GM23338 (cell line): ENCODE results near the gene ETV6.

ENCODE experiments used
- CREB1 ChIP-seq: fragments of 250-450 bp; sonication (Bioruptor Pico); IDR thresholded peaks from 2 replicates; pipeline ENCODE4 v1.5.0; 2020; ENCODE audit warnings: low read depth, mild to moderate bottlenecking, moderate library complexity
- EZH2 ChIP-seq: fragments of 200-600 bp; sonication (generic); IDR thresholded peaks from one replicate; pipeline ENCODE4 v1.8.0; 2017; ENCODE audit warnings: antibody characterized with exemption, mild to moderate bottlenecking, low read depth; ENCODE audit not compliant: unreplicated experiment
- EZH2phosphoT487 ChIP-seq: fragments of 200-600 bp; sonication (generic); IDR thresholded peaks from one replicate; pipeline ENCODE4 v1.8.1; 2018; ENCODE audit warnings: antibody characterized with exemption; ENCODE audit not compliant: unreplicated experiment
- JUNB ChIP-seq: IDR thresholded peaks from one replicate; pipeline ENCODE4 v1.6.1; 2016; ENCODE audit warnings: antibody characterized with exemption; ENCODE audit not compliant: unreplicated experiment
- NANOG ChIP-seq: IDR thresholded peaks from 2 replicates; pipeline ENCODE4 v1.6.1; 2016; ENCODE audit warnings: antibody characterized with exemption, borderline replicate concordance
- POLR2AphosphoS5 ChIP-seq: IDR thresholded peaks from 2 replicates; pipeline ENCODE4 v1.6.1; 2016; ENCODE audit warnings: antibody characterized with exemption, low read depth
- REST ChIP-seq: IDR thresholded peaks from one replicate; pipeline ENCODE4 v1.6.1; 2018; ENCODE audit warnings: antibody characterized with exemption; ENCODE audit not compliant: unreplicated experiment
- STAT1 ChIP-seq: IDR thresholded peaks from one replicate; pipeline ENCODE4 v1.6.1; 2016; ENCODE audit warnings: antibody characterized with exemption; ENCODE audit not compliant: unreplicated experiment
- ZNF331 ChIP-seq: fragments of 250-450 bp; sonication (Bioruptor Pico); IDR thresholded peaks from 2 replicates; pipeline ENCODE4 v1.5.0; 2020; ENCODE audit warnings: low read depth, mild to moderate bottlenecking, moderate library complexity
- TF ChIP-seq, protein P1 (sequence below), 2 experiments: fragments of 200-600 bp in 1 of 2; sonication (generic) in 1 of 2; conservative IDR thresholded peaks; 2 replicates each; pipeline versions ENCODE4 v1.5.1 to v1.6.1; 2016 to 2017; ENCODE audit warnings: antibody characterized with exemption in 2 of 2, low read depth in 2 of 2, mild to moderate bottlenecking in 2 of 2, moderate library complexity in 1 of 2
- TF ChIP-seq, protein P2 (sequence below): IDR thresholded peaks from 2 replicates; pipeline ENCODE4 v1.6.1; 2016; ENCODE audit warnings: antibody characterized with exemption
- TF ChIP-seq, protein P3 (sequence below): fragments of 250-450 bp; sonication (Bioruptor Pico); IDR thresholded peaks from 2 replicates; pipeline ENCODE4 v1.5.0; 2020; ENCODE audit warnings: mild to moderate bottlenecking, moderate library complexity

DNA sequence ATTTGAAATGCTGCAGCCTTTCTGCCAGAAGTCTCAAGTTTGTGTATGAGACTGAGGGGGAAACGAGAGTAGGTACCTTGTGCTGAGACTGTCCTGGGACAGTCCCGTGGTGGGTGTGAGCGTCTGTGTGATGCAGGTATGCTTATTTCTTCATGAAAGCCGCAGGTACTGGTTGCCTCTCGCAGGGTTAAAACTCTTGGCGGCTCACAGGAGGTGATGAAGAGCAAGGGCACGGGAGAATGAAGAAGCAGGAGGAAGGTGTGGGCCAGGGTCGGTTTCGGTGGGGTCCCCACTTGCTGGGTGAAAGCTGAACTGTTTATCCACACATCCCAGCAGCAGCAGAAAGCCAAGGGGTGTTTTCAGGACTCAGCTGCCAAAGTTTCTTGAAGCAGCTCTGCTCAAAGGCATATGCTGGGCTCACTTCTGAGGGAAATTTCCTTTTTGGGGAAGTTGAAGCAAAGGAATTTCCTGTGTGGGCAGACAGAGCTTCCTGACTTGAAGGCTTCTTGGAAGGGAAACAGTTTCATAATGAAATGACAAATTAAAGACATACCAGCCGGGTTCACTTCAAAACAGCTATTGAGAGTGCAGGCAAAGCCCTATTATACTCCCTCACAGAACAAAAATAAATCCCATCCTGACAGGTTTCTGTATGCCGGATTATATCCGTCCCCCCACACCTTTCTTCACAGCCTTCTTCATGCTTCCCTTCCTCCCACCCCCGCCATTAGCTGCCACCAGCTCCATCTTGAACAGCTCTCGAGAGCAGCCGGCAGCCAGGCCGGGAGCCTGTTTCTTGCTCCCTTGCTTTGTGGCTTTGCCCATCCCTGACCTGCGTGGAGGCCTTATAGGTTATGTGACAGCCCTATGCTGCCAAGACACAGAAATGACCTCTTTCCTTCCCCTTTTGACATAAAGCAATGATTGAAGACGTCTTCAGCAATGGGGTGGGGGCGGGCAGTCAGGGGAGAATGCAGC, 116.6 kb downstream of the ETV6 start:
- TF ChIP-seq, protein P1, sequence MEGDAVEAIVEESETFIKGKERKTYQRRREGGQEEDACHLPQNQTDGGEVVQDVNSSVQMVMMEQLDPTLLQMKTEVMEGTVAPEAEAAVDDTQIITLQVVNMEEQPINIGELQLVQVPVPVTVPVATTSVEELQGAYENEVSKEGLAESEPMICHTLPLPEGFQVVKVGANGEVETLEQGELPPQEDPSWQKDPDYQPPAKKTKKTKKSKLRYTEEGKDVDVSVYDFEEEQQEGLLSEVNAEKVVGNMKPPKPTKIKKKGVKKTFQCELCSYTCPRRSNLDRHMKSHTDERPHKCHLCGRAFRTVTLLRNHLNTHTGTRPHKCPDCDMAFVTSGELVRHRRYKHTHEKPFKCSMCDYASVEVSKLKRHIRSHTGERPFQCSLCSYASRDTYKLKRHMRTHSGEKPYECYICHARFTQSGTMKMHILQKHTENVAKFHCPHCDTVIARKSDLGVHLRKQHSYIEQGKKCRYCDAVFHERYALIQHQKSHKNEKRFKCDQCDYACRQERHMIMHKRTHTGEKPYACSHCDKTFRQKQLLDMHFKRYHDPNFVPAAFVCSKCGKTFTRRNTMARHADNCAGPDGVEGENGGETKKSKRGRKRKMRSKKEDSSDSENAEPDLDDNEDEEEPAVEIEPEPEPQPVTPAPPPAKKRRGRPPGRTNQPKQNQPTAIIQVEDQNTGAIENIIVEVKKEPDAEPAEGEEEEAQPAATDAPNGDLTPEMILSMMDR (conservative IDR thresholded peaks at IDR 0.05; ENCODE audit: low read depth in 2 of 2), result no peak
- no peak for TF ChIP-seq EZH2
- TF ChIP-seq CREB1 (CRISPR knock-in tag), result no peak
- no peak for TF ChIP-seq EZH2phosphoT487
- TF ChIP-seq REST, result no peak
- no peak for TF ChIP-seq POLR2AphosphoS5
- TF ChIP-seq, protein P2, sequence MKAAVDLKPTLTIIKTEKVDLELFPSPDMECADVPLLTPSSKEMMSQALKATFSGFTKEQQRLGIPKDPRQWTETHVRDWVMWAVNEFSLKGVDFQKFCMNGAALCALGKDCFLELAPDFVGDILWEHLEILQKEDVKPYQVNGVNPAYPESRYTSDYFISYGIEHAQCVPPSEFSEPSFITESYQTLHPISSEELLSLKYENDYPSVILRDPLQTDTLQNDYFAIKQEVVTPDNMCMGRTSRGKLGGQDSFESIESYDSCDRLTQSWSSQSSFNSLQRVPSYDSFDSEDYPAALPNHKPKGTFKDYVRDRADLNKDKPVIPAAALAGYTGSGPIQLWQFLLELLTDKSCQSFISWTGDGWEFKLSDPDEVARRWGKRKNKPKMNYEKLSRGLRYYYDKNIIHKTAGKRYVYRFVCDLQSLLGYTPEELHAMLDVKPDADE, result no peak
- no peak for TF ChIP-seq NANOG
- TF ChIP-seq JUNB, result no peak
- TF ChIP-seq, protein P3, sequence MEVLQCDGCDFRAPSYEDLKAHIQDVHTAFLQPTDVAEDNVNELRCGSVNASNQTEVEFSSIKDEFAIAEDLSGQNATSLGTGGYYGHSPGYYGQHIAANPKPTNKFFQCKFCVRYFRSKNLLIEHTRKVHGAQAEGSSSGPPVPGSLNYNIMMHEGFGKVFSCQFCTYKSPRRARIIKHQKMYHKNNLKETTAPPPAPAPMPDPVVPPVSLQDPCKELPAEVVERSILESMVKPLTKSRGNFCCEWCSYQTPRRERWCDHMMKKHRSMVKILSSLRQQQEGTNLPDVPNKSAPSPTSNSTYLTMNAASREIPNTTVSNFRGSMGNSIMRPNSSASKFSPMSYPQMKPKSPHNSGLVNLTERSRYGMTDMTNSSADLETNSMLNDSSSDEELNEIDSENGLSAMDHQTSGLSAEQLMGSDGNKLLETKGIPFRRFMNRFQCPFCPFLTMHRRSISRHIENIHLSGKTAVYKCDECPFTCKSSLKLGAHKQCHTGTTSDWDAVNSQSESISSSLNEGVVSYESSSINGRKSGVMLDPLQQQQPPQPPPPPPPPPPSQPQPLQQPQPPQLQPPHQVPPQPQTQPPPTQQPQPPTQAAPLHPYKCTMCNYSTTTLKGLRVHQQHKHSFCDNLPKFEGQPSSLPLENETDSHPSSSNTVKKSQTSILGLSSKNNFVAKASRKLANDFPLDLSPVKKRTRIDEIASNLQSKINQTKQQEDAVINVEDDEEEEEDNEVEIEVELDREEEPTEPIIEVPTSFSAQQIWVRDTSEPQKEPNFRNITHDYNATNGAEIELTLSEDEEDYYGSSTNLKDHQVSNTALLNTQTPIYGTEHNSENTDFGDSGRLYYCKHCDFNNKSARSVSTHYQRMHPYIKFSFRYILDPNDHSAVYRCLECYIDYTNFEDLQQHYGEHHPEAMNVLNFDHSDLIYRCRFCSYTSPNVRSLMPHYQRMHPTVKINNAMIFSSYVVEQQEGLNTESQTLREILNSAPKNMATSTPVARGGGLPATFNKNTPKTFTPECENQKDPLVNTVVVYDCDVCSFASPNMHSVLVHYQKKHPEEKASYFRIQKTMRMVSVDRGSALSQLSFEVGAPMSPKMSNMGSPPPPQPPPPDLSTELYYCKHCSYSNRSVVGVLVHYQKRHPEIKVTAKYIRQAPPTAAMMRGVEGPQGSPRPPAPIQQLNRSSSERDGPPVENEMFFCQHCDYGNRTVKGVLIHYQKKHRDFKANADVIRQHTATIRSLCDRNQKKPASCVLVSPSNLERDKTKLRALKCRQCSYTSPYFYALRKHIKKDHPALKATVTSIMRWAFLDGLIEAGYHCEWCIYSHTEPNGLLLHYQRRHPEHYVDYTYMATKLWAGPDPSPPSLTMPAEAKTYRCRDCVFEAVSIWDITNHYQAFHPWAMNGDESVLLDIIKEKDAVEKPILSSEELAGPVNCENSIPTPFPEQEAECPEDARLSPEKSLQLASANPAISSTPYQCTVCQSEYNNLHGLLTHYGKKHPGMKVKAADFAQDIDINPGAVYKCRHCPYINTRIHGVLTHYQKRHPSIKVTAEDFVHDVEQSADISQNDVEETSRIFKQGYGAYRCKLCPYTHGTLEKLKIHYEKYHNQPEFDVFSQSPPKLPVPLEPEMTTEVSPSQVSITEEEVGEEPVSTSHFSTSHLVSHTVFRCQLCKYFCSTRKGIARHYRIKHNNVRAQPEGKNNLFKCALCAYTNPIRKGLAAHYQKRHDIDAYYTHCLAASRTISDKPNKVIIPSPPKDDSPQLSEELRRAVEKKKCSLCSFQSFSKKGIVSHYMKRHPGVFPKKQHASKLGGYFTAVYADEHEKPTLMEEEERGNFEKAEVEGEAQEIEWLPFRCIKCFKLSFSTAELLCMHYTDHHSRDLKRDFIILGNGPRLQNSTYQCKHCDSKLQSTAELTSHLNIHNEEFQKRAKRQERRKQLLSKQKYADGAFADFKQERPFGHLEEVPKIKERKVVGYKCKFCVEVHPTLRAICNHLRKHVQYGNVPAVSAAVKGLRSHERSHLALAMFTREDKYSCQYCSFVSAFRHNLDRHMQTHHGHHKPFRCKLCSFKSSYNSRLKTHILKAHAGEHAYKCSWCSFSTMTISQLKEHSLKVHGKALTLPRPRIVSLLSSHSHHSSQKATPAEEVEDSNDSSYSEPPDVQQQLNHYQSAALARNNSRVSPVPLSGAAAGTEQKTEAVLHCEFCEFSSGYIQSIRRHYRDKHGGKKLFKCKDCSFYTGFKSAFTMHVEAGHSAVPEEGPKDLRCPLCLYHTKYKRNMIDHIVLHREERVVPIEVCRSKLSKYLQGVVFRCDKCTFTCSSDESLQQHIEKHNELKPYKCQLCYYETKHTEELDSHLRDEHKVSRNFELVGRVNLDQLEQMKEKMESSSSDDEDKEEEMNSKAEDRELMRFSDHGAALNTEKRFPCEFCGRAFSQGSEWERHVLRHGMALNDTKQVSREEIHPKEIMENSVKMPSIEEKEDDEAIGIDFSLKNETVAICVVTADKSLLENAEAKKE (CRISPR knock-in tag), result no peak
- TF ChIP-seq STAT1, result no peak
- no peak for TF ChIP-seq ZNF331 (CRISPR knock-in tag)
